Liver (tissue), 3 donors: Measurements from ENCODE around the gene SNRPA1.

Experiments
- ATF3 ChIP-seq: IDR thresholded peaks from 2 replicates; pipeline ENCODE4 v1.6.1; 2016; ENCODE audit warnings: antibody characterized with exemption
- CTCF ChIP-seq: fragments of 150-350 bp; IDR thresholded peaks from 2 replicates; pipeline ENCODE4 v1.5.1; 2017; ENCODE audit warnings: improper control_type of control experiment, low read depth, low read length; ENCODE audit not compliant: missing input control
- EGR1 ChIP-seq, 2 donors: IDR thresholded peaks; 2 replicates each; pipeline ENCODE4 v1.6.1; 2016 to 2018; ENCODE audit warnings: antibody characterized with exemption in 2 of 2, low read depth in 2 of 2
- FOXA1 ChIP-seq: IDR thresholded peaks from 2 replicates; pipeline ENCODE4 v1.6.1; 2016; ENCODE audit warnings: antibody characterized with exemption
- FOXA2 ChIP-seq: IDR thresholded peaks from 2 replicates; pipeline ENCODE4 v1.6.1; 2016; ENCODE audit warnings: antibody characterized with exemption
- GABPA ChIP-seq, 2 donors: IDR thresholded peaks in 1 of 2; conservative IDR thresholded peaks in 1 of 2; 2 replicates each; pipeline ENCODE4 v1.6.1; 2016; ENCODE audit warnings: antibody characterized with exemption in 2 of 2, mild to moderate bottlenecking in 1 of 2, moderate library complexity in 1 of 2
- JUND ChIP-seq, 2 donors: IDR thresholded peaks; 2 replicates each; pipeline ENCODE4 v1.6.1; 2016; ENCODE audit warnings: antibody characterized with exemption in 2 of 2
- MAX ChIP-seq: IDR thresholded peaks from 2 replicates; pipeline ENCODE4 v1.6.1; 2016; ENCODE audit warnings: antibody characterized with exemption
- RXRA ChIP-seq, 2 donors: IDR thresholded peaks; 2 replicates each; pipeline ENCODE4 v1.6.1; 2017 to 2018; ENCODE audit warnings: antibody characterized with exemption in 2 of 2, mild to moderate bottlenecking in 1 of 2
- SP1 ChIP-seq: IDR thresholded peaks from 2 replicates; pipeline ENCODE4 v1.6.1; 2018; ENCODE audit warnings: antibody characterized with exemption, mild to moderate bottlenecking
- TAF1 ChIP-seq: conservative IDR thresholded peaks from 2 replicates; pipeline ENCODE4 v1.6.1; 2016; ENCODE audit warnings: antibody characterized with exemption, mild to moderate bottlenecking
- YY1 ChIP-seq: IDR thresholded peaks from 2 replicates; pipeline ENCODE4 v1.6.1; 2016; ENCODE audit warnings: antibody characterized with exemption, mild to moderate bottlenecking
- ZBTB33 ChIP-seq: IDR thresholded peaks from 2 replicates; pipeline ENCODE4 v1.6.1; 2016; ENCODE audit warnings: antibody characterized with exemption
- TF ChIP-seq, protein P1 (sequence below): IDR thresholded peaks from 2 replicates; pipeline ENCODE4 v1.6.1; 2016; ENCODE audit warnings: antibody characterized with exemption, mild to moderate bottlenecking
- donor health status: healthy.
- donor health status: healthy.

DNA sequence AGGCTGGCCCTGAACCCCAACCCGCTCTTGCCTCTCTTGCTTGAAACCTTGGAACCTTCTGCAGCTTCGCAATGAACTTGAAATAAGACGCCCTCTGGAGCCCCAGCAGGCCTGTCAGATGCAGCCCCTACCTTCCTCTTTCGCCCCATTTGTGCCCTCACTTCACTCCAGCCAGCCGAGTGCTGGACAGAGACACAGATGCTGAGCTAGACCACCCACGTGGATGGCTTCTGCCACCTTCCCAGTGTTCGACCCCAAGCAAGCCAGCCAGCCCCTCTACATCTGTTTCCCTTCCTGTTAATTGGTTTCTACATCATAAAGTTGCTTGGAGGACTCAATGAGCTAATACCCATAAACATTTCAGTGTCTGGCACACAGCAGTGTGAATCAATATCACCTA lies 23.8 kb upstream of the SNRPA1 start:
- TF ChIP-seq CTCF (no peak), FOXA2 (no peak), FOXA1 (no peak), GABPA (IDR thresholded peaks at IDR 0.05 in 1 of 2, conservative IDR thresholded peaks at IDR 0.05 in 1 of 2) (no peak), JUND (IDR thresholded peaks at IDR 0.05) (no peak), EGR1 (IDR thresholded peaks at IDR 0.05; ENCODE audit: low read depth in 2 of 2) (no peak), MAX (no peak), ATF3 (no peak), SP1 (no peak), RXRA (IDR thresholded peaks at IDR 0.05) (no peak), YY1 (no peak), ZBTB33 (no peak), TAF1 (no peak)
- TF ChIP-seq, protein P1, sequence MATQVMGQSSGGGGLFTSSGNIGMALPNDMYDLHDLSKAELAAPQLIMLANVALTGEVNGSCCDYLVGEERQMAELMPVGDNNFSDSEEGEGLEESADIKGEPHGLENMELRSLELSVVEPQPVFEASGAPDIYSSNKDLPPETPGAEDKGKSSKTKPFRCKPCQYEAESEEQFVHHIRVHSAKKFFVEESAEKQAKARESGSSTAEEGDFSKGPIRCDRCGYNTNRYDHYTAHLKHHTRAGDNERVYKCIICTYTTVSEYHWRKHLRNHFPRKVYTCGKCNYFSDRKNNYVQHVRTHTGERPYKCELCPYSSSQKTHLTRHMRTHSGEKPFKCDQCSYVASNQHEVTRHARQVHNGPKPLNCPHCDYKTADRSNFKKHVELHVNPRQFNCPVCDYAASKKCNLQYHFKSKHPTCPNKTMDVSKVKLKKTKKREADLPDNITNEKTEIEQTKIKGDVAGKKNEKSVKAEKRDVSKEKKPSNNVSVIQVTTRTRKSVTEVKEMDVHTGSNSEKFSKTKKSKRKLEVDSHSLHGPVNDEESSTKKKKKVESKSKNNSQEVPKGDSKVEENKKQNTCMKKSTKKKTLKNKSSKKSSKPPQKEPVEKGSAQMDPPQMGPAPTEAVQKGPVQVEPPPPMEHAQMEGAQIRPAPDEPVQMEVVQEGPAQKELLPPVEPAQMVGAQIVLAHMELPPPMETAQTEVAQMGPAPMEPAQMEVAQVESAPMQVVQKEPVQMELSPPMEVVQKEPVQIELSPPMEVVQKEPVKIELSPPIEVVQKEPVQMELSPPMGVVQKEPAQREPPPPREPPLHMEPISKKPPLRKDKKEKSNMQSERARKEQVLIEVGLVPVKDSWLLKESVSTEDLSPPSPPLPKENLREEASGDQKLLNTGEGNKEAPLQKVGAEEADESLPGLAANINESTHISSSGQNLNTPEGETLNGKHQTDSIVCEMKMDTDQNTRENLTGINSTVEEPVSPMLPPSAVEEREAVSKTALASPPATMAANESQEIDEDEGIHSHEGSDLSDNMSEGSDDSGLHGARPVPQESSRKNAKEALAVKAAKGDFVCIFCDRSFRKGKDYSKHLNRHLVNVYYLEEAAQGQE = no peak
